ENCODE measurements around the gene SLC15A4. TPM values are rescaled to one million over a fixed set of nuclear protein-coding genes. Genes with fewer than 3 reads are reported as not detected.
A peak's percentile ranks its signal among the peaks of the same experiment; 100 is the strongest.

The SLC15A4 gene
- total RNA-seq, 3 donors from 2014 or later (not counting 1 experiment from before 2014, with no cell fraction given) = 176 to 306 (median 250) TPM

- H3K4me1 ChIP-seq (ENCODE audit: control insufficient read depth, insufficient read depth, low read length) = peaks cover 76% of the 10 kb centered on the region
- WGBS (ENCODE audit: insufficient coverage) = 32% methylated on average over 19 of the region's 19 CpGs
- peak overlapping the region; percentile 9 for H3K4me3 ChIP-seq (ENCODE audit: low read length)
- DNase-seq (peak; percentile 61 to 69), ATAC-seq (peak; percentile 34 to 68 (median 52))
- intact Hi-C loops (cut with micrococcal nuclease) = loop anchor here (1.0 to 10.0 kb wide), 6 partner anchors 13 to 408 kb away; no protein-coding TSS in a partner anchor
- H3K27me3 ChIP-seq (ENCODE audit: control insufficient read depth, insufficient read depth, low read length) = no peaks in the 10 kb centered on the region
- Mint-ChIP-seq H3K27ac (peak overlapping the region; percentile 100), H3K27me3 (ENCODE audit: low read depth in 2 of 2) (no peaks in the 10 kb centered on the region), H3K4me1 (peaks cover 76 to 93% of the 10 kb centered on the region in 2 donors), H3K9me3 (peaks cover 0 to 2% of the 10 kb centered on the region in 2 donors), H3K4me3 (peak overlapping the region; percentile 94), H3K36me3 (peaks cover 11% of the 10 kb centered on the region)
- TF ChIP-seq, protein P1, sequence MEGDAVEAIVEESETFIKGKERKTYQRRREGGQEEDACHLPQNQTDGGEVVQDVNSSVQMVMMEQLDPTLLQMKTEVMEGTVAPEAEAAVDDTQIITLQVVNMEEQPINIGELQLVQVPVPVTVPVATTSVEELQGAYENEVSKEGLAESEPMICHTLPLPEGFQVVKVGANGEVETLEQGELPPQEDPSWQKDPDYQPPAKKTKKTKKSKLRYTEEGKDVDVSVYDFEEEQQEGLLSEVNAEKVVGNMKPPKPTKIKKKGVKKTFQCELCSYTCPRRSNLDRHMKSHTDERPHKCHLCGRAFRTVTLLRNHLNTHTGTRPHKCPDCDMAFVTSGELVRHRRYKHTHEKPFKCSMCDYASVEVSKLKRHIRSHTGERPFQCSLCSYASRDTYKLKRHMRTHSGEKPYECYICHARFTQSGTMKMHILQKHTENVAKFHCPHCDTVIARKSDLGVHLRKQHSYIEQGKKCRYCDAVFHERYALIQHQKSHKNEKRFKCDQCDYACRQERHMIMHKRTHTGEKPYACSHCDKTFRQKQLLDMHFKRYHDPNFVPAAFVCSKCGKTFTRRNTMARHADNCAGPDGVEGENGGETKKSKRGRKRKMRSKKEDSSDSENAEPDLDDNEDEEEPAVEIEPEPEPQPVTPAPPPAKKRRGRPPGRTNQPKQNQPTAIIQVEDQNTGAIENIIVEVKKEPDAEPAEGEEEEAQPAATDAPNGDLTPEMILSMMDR (IDR thresholded peaks at IDR 0.05) = no peak
- peak overlapping the region; percentile 100 for H3K27ac ChIP-seq (ENCODE audit: low read length)
- no peaks in the 10 kb centered on the region for H3K9me3 ChIP-seq (ENCODE audit: control insufficient read depth, insufficient read depth, low read length)
- H3K36me3 ChIP-seq (ENCODE audit: control insufficient read depth, insufficient read depth, low read length) = peaks cover 55% of the 10 kb centered on the region
These were observed 27.2 kb downstream of the SLC15A4 start for GRCh38 chr12:128796439-128797118.

GRCh38 chr12:128795530-128796361 lies 28.0 kb downstream of the SLC15A4 start:
- peak; percentile 16 to 37 for DNase-seq
- Mint-ChIP-seq H3K9me3 (peaks cover 0 to 2% of the 10 kb centered on the region in 2 donors), H3K4me3 (peak overlapping the region; percentile 94), H3K4me1 (peaks cover 78 to 93% of the 10 kb centered on the region in 2 donors), H3K27ac (peak overlapping the region; percentile 100), H3K36me3 (peaks cover 10% of the 10 kb centered on the region), H3K27me3 (ENCODE audit: low read depth in 2 of 2) (no peaks in the 10 kb centered on the region)
- H3K27ac ChIP-seq (ENCODE audit: low read length) = peak overlapping the region; percentile 100
- 43% methylated on average over 30 of the region's 30 CpGs for WGBS (ENCODE audit: insufficient coverage)
- H3K27me3 ChIP-seq (ENCODE audit: control insufficient read depth, insufficient read depth, low read length) = no peaks in the 10 kb centered on the region
- TF ChIP-seq, protein P1 (IDR thresholded peaks at IDR 0.05) = no peak
- H3K4me1 ChIP-seq (ENCODE audit: control insufficient read depth, insufficient read depth, low read length) = peaks cover 84% of the 10 kb centered on the region
- peaks cover 53% of the 10 kb centered on the region for H3K36me3 ChIP-seq (ENCODE audit: control insufficient read depth, insufficient read depth, low read length)
- intact Hi-C loops (cut with micrococcal nuclease) = loop anchor here (1.0 to 10.0 kb wide), 5 partner anchors 12 to 407 kb away; no protein-coding TSS in a partner anchor
- no peak overlapping the region for H3K4me3 ChIP-seq (ENCODE audit: low read length)
- no peaks in the 10 kb centered on the region for H3K9me3 ChIP-seq (ENCODE audit: control insufficient read depth, insufficient read depth, low read length)
- no peak for ATAC-seq

GRCh38 chr12:128794661-128795529 lies 28.9 kb downstream of the SLC15A4 start:
- Mint-ChIP-seq H3K9me3 (peaks cover 0 to 2% of the 10 kb centered on the region in 2 donors), H3K4me3 (peak overlapping the region; percentile 94), H3K27me3 (ENCODE audit: low read depth in 2 of 2) (no peaks in the 10 kb centered on the region), H3K36me3 (peaks cover 1% of the 10 kb centered on the region), H3K27ac (peak overlapping the region; percentile 100), H3K4me1 (peaks cover 83 to 91% of the 10 kb centered on the region in 2 donors)
- WGBS (ENCODE audit: insufficient coverage) = 24% methylated on average over 20 of the region's 20 CpGs
- peaks cover 89% of the 10 kb centered on the region for H3K4me1 ChIP-seq (ENCODE audit: control insufficient read depth, insufficient read depth, low read length)
- DNase-seq (peak; percentile 72 to 77), ATAC-seq (peak; percentile 39 to 73 (median 56))
- H3K27ac ChIP-seq (ENCODE audit: low read length) = peak overlapping the region; percentile 100
- intact Hi-C loops (cut with micrococcal nuclease) = loop anchor here (5.0 to 10.0 kb wide), 2 partner anchors 37 to 150 kb away; no protein-coding TSS in a partner anchor
- H3K36me3 ChIP-seq (ENCODE audit: control insufficient read depth, insufficient read depth, low read length) = peaks cover 50% of the 10 kb centered on the region
- peak overlapping the region; percentile 14 for H3K4me3 ChIP-seq (ENCODE audit: low read length)
- TF ChIP-seq, protein P1 (IDR thresholded peaks at IDR 0.05) = no peak
- H3K9me3 ChIP-seq (ENCODE audit: control insufficient read depth, insufficient read depth, low read length) = no peaks in the 10 kb centered on the region
- H3K27me3 ChIP-seq (ENCODE audit: control insufficient read depth, insufficient read depth, low read length) = no peaks in the 10 kb centered on the region

Data from natural killer cell (primary cell).